LNCAP (cell line): ENCODE measurements around the gene NFIA.

Experiments
- CTCF ChIP-seq: fragments of 450-650 bp; IDR thresholded peaks from 2 replicates; pipeline ENCODE4 v1.5.1; 2017; ENCODE audit warnings: mild to moderate bottlenecking

Gene NFIA

GRCh38 chr1:61141288-61142042 is 59.1 kb downstream of the NFIA start:
- TF ChIP-seq CTCF: no peak

GRCh38 chr1:61142043-61142440 is 59.7 kb downstream of the NFIA start:
- TF ChIP-seq CTCF: no peak

- TF ChIP-seq CTCF: no peak
Observed at GRCh38 chr1:61142726-61143500, 60.6 kb downstream of the NFIA start.

- TF ChIP-seq CTCF: no peak
Observed at GRCh38 chr1:61143821-61144424, 61.6 kb downstream of the NFIA start.

GRCh38 chr1:61149010-61149860 is 66.9 kb downstream of the NFIA start:
- TF ChIP-seq CTCF: no peak

GRCh38 chr1:61151565-61151964 is 69.2 kb downstream of the NFIA start:
- TF ChIP-seq CTCF: no peak

GRCh38 chr1:61152066-61152465 is 69.7 kb downstream of the NFIA start:
- TF ChIP-seq CTCF: no peak
